Lower leg skin (tissue), 3 donors: ENCODE measurements around the gene EEF1AKMT3.

Experiments used
- CTCF ChIP-seq, 3 donors: fragments of 450-650 bp; IDR thresholded peaks; one replicate each; pipeline ENCODE4 v1.5.1; 2016; ENCODE audit warnings: antibody characterized with exemption in 3 of 3, mild to moderate bottlenecking in 3 of 3, moderate library complexity in 2 of 3
- POLR2A ChIP-seq, 2 donors: fragments of 450-650 bp; IDR thresholded peaks; one replicate each; pipeline ENCODE4 v1.6.1; 2016 to 2017; ENCODE audit warnings: antibody characterized with exemption in 2 of 2, mild to moderate bottlenecking in 1 of 2, moderate library complexity in 1 of 2

GRCh38 chr12:57823131-57823907 is 50.9 kb downstream of the EEF1AKMT3 start:
- TF ChIP-seq CTCF (IDR thresholded peaks at IDR 0.05) (no peak), POLR2A (IDR thresholded peaks at IDR 0.05) (no peak)
